ENCODE results near the gene MED10.

- TF ChIP-seq POLR2A (IDR thresholded peaks at IDR 0.05) (no peak), CTCF (IDR thresholded peaks at IDR 0.05) (no peak)
Observed at GRCh38 chr5:6358434-6358820, 19.9 kb downstream of the MED10 start.
